ENCODE data around the gene TMPO. TPM values are rescaled to one million over a fixed set of nuclear protein-coding genes. Genes with fewer than 3 reads are reported as not detected.
A peak's percentile ranks its signal among the peaks of the same experiment; 100 is the strongest.
"Not testable (repeated sequence)": the region's sequence is repeated elsewhere in the genome, so short reads cannot be mapped to it uniquely, and the experiment has no call there.

Gene TMPO
- total RNA-seq, 2 experiments from 2014 or later: 64.1 to 73.3 TPM

GRCh38 chr12:98594050-98594835, 78.9 kb downstream of the TMPO start:
- TF ChIP-seq CTCF (IDR thresholded peaks at IDR 0.05): no peak
- ATAC-seq (ENCODE audit: poor library complexity): no peak
- no peaks in the 10 kb centered on the region for H3K9me3 ChIP-seq (ENCODE audit: control insufficient read depth in 1 of 2, insufficient read depth in 1 of 2, low read length in 2 of 2)
- peak overlapping the region; percentile 97 for H3K4me3 ChIP-seq (ENCODE audit: low read length)
- peaks cover 22% of the 10 kb centered on the region for H3K4me1 ChIP-seq (ENCODE audit: insufficient read depth, low read length)
- peak in 7 of 14 experiments; percentile 1 to 30 (median 21) for DNase-seq
- peaks cover 29% of the 10 kb centered on the region for H3K36me3 ChIP-seq (ENCODE audit: insufficient read depth, low read length)
- no peaks in the 10 kb centered on the region for H3K27me3 ChIP-seq (ENCODE audit: control insufficient read depth in 1 of 2, insufficient read depth in 2 of 2, low read length in 2 of 2)
- H3K4me1 Mint-ChIP-seq (ENCODE audit: low read depth): peaks cover 39% of the 10 kb centered on the region
- peak overlapping the region; percentile 95 for H3K4me3 Mint-ChIP-seq
- peak overlapping the region; percentile 93 for H3K27ac Mint-ChIP-seq
- H3K9me3 Mint-ChIP-seq: no peaks in the 10 kb centered on the region
- intact Hi-C loops (cut with DNase I, micrococcal nuclease): loop anchor here (1.0 to 5.0 kb wide), 3 partner anchors 51 to 92 kb away; partner anchors contain the start of genes APAF1 (in 1 of the 2) and TMPO (in 1 of the 2)
- H3K36me3 Mint-ChIP-seq (ENCODE audit: low read depth): peaks cover 60% of the 10 kb centered on the region
- no peaks in the 10 kb centered on the region for H3K27me3 Mint-ChIP-seq
- peak overlapping the region; percentile 90 to 98 for H3K27ac ChIP-seq (ENCODE audit: low read depth in 1 of 2, low read length in 2 of 2)
- ChIA-PET POLR2A (interaction anchor here (0.7 to 6.3 kb wide), 18 partner anchors 8 to 1687 kb away, joined by 3 to 70 read pairs (median 5); partner anchors contain the start of genes APAF1, IKBIP, NEDD1 and TMPO), CTCF (interaction anchor here (0.6 to 4.0 kb wide), 5 partner anchors 28 to 78 kb away, joined by 3 to 16 read pairs (median 5); partner anchors contain the start of gene IKBIP)

DNA sequence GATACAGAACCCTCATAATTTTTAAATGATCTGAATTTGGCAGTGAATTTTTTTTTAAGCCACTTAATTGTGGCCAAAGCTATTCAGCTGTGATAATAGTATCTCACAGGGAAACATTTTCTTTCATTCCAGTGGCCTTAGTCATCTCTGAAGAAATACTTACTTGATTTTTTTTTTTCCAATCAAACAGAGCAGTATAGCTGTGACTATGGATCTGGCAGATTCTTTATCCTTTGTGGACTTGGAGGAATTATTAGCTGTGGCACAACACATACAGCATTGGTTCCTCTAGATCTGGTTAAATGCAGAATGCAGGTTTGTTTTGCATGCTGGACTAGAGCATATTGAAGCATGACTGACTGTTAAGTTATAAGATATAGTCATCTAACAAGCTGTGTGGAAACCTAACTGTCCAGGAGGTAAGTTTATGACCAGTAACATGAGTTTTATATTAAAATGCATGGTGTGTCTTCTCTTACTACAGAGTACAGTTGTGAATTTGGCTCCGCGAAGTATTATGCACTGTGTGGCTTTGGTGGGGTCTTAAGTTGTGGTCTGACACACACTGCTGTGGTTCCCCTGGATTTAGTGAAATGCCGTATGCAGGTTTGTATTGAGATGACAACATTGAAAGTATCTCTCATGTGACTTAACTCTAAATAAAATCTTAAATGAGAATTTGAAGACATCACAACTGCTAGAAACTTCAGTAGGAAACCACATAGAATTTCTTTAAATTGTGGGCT, 80.0 kb downstream of the TMPO start:
- Mint-ChIP-seq H3K9me3 (no peaks in the 10 kb centered on the region), H3K27ac (peak overlapping the region; percentile 93), H3K4me1 (ENCODE audit: low read depth) (peaks cover 39% of the 10 kb centered on the region), H3K4me3 (peak overlapping the region; percentile 95), H3K27me3 (no peaks in the 10 kb centered on the region), H3K36me3 (ENCODE audit: low read depth) (peaks cover 71% of the 10 kb centered on the region)
- no peak for ATAC-seq (ENCODE audit: poor library complexity)
- H3K4me3 ChIP-seq (ENCODE audit: low read length): peak overlapping the region; percentile 97
- TF ChIP-seq CTCF (IDR thresholded peaks at IDR 0.05): no peak
- ChIA-PET CTCF (interaction anchor here (1.3 to 4.0 kb wide), 3 partner anchors 29 to 79 kb away, joined by 4 to 16 read pairs (median 5); partner anchors contain the start of gene IKBIP), POLR2A (interaction anchor here (2.8 to 6.3 kb wide), 4 partner anchors 7 to 104 kb away, joined by 13 to 70 read pairs (median 32); partner anchors contain the start of genes APAF1, IKBIP and TMPO)
- H3K9me3 ChIP-seq (ENCODE audit: control insufficient read depth in 1 of 2, insufficient read depth in 1 of 2, low read length in 2 of 2): no peaks in the 10 kb centered on the region
- H3K36me3 ChIP-seq (ENCODE audit: insufficient read depth, low read length): peaks cover 40% of the 10 kb centered on the region
- no peak overlapping the region for H3K27ac ChIP-seq (ENCODE audit: low read depth in 1 of 2, low read length in 2 of 2)
- DNase-seq: peak in 2 of 14 experiments; percentile 39 to 47
- no peaks in the 10 kb centered on the region for H3K27me3 ChIP-seq (ENCODE audit: control insufficient read depth in 1 of 2, insufficient read depth in 2 of 2, low read length in 2 of 2)
- H3K4me1 ChIP-seq (ENCODE audit: insufficient read depth, low read length): peaks cover 22% of the 10 kb centered on the region
- intact Hi-C loops (cut with DNase I, micrococcal nuclease): no loop called here

GRCh38 chr12:98597313-98597712, 81.9 kb downstream of the TMPO start:
- DNase-seq; H3K9me3 Mint-ChIP-seq; H3K9me3 ChIP-seq (ENCODE audit: control insufficient read depth in 1 of 2, insufficient read depth in 1 of 2, low read length in 2 of 2); H3K4me3 ChIP-seq (ENCODE audit: low read length); H3K27me3 ChIP-seq (ENCODE audit: control insufficient read depth in 1 of 2, insufficient read depth in 2 of 2, low read length in 2 of 2); H3K27me3 Mint-ChIP-seq; ATAC-seq (ENCODE audit: poor library complexity); intact Hi-C loops (cut with DNase I, micrococcal nuclease); H3K27ac ChIP-seq (ENCODE audit: low read depth in 1 of 2, low read length in 2 of 2): not testable (repeated sequence)
- Histone ChIP-seq H3K36me3 (ENCODE audit: insufficient read depth, low read length) (peaks cover 59% of the 10 kb centered on the region), H3K4me1 (ENCODE audit: insufficient read depth, low read length) (peaks cover 20% of the 10 kb centered on the region)
- Mint-ChIP-seq H3K27ac (peak overlapping the region; percentile 93), H3K4me3 (peak overlapping the region; percentile 6), H3K4me1 (ENCODE audit: low read depth) (peaks cover 39% of the 10 kb centered on the region), H3K36me3 (ENCODE audit: low read depth) (peaks cover 90% of the 10 kb centered on the region)
- ChIA-PET POLR2A (interaction anchor here (0.6 to 6.3 kb wide), 2 partner anchors 34 to 48 kb away, joined by 4 to 70 read pairs; partner anchors contain the start of genes APAF1 and IKBIP), CTCF (interaction anchor here (1.2 kb wide), 1 partner anchor 31 kb away, joined by 6 read pairs; no protein-coding TSS in a partner anchor)

Other genes starting within 250 kb of the TMPO start
- gene SLC25A3, start 78.1 kb downstream of the TMPO start, total RNA-seq: 100 to 1,000 TPM; 602 to 615 TPM
- gene IKBIP, start 129.2 kb downstream of the TMPO start, total RNA-seq: under 1 TPM; 0.56 to 0.82 TPM
- 10 to 100 TPM; 13.5 to 14.5 TPM for gene APAF1, start 129.7 kb downstream of the TMPO start, total RNA-seq